ENCODE data around the gene GLTPD2. TPM values are rescaled to one million over a fixed set of nuclear protein-coding genes. Genes with fewer than 3 reads are reported as not detected.
"Not testable (repeated sequence)": the region's sequence is repeated elsewhere in the genome, so short reads cannot be mapped to it uniquely, and the experiment has no call there.

The GLTPD2 gene
- polyA plus RNA-seq, 10 donors, result 0.40 to 0.79 (median 0.56) TPM; not detected in 1

DNA sequence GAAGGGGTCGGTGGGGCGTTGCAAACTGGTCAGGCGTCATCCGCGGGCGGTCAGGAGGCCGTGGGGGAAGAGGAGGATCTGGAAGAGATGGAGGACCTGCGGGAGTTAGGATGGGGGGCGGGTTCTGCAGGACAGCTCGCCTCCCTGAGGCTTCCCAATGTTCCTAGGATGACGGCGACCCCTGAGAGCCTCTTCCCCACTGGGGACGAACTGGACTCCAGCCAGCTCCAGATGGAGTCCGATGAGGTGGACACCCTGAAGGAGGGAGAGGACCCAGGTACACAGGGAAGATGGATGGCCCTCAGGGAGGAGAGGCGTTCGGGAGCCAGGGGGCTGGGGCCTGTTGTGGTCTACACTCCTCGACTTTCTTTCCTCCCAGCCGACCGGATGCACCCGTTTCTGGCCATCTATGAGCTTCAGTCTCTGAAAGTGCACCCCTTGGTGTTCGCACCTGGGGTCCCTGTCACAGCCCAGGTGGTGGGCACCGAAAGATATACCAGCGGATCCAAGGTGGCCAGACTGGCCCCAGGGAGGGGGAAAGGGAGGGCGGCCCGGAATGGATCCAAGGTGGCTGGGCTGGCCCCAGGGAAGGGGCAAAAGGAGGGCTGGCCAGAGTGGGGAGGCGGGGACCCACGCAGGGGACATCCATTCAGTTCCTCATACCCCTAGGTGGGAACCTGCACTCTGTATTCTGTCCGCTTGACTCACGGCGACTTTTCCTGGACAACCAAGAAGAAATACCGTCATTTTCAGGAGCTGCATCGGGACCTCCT, 19.0 kb downstream of the GLTPD2 start:
- DNase-seq, result peak in 1 of 3 donors; percentile 44

DNA sequence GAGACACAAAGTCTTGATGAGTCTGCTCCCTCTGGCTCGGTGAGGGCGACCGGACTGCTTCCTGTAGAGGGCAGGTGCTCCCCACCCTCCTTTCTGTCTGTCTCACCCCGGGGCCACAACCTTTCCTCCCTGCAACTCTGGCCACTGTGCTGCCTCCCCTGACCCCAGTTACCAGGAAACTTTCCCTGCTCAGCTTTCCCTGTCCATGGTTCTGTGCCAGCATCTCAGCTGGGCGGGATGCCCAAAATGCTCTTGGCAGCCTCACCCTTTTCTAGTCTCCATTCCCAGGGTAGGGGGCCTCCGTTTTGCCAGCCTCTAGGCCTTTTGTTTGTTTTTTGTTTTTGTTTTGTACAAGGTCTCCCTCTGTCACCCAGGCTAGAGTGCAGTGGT, 19.6 kb downstream of the GLTPD2 start:
- peak in 2 of 3 donors; percentile 35 to 57 for DNase-seq

DNA sequence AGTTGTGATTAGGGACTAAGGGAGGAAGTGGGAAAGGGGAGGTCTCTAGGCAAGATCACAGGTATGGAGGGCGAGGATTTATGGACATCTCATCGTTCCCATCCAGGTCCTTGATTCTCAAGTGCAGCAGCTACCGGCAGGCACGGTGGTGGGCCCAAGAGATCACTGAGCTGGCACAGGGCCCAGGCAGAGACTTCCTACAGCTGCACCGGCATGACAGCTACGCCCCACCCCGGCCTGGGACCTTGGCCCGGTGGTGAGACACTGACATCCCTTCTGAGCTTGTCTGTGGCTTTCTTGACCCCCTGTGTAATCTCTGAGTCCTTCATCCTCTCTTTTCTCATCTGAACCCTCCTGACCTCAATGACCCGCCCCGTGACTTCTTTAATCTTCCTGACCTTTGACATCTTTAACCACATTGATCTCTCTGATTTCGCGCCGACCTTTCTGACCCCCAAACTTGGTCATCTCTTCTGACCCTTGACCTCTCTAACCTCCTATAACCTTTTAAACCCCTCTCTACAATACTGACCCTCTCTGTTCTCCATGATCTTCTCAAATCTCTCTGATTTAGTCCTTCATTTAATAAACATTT, 22.0 kb downstream of the GLTPD2 start:
- peak in 1 of 3 donors; percentile 29 for DNase-seq

DNA sequence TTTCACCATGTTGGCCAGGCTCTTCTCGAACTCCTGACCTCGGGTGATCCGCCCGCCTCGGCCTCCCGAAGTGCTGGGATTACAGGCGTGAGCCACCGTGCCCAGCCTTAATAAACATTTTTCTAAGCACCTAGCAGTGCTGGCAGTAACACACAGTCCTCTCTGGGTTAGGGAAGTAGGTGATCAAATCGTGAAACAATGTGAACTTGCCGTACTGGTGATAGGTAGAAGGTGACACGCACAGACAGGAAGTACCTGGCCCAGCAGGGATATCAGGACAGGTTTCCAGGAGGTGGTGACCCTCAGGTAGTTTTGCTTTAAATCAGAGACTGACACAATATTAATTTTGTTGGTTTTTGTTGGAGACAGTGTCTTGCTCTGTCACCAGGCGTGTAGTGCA, 22.7 kb downstream of the GLTPD2 start:
- no peak for DNase-seq

DNA sequence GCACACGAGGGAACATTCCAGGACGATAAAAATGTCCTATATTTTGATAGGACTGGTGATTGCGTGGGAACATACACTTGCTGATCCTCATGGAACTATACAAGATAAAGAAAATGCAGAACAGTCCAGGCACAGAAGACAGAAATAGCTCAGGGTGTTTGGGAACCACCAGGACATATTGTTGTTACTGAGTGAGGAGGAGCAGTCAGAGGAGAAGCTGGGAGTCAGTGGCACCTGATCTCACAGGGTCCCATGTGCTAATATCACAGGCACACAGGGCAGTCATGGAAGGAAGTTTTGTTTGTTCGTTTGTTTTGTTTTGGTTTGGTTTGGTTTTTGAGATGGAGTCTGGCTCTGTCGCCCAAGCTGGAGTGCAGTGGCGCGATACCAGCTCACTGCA, 23.9 kb downstream of the GLTPD2 start:
- DNase-seq, result no peak

DNA sequence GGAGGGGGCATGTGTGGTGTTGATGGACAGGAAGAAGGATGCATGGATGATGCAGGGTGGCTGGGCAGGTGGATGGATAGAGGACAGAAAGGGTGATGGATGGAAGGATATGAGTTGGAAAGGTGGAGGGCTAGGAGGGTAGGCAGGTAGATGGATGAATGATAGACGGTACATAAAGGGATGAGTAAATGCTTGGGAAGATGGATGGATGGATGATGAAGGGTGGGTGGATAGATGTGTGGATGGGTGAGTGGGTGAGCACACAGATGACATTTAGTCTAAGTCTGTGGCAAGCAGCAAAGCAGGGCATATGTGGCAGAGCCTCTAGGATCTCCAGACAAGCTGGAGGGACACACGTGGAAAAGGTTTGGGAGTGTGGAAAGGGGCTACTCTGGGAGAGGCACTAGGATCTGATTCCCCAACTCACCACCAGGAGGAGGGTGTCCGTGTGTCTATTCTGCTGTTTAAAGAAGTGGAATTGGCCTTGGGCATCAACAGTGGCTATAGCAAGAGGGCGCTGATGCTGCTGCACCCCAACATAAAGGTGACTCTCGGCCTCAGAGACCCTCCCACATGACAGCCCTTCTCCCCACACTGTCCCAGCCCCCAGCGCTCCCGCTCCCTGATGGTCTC, 26.4 kb downstream of the GLTPD2 start:
- DNase-seq, result no peak

DNA sequence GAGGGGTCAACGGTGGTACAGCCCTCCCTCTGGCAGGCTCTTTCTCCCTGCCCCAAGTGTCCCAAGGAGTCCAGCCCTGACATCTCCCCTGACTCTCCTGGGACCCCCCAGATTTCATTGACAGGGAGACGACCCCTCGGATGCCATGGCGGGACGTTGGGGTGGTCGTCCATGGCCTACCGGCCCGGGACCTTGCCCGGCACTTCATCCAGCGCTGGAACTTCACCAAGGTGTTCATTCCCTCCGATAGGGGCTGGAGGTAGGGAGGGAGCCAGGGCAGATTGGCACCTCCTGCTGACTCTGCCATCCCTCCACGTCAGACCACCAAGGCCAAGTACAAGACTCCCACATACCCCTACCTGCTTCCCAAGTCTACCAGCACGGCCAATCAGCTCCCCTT, 28.1 kb downstream of the GLTPD2 start:
- no peak for DNase-seq

DNA sequence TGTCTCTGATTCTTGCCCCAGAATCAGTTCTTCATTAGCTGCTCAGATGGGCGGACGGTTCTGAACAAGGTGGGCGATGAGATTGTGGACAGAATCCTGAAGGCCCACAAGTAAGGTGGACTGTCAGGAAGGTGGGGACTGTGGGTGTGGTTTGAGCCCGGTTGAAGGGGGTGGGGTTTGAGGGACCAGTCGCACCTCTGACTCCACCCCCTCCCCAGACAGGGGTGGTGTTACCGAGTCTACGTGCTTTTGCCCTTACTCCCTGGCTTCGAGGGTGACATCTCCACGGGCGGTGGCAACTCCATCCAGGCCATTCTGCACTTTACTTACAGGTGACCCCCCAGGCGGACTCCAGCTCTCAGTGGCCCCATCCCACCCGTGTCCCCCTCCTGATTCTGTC, 29.5 kb downstream of the GLTPD2 start:
- no peak for DNase-seq

DNA sequence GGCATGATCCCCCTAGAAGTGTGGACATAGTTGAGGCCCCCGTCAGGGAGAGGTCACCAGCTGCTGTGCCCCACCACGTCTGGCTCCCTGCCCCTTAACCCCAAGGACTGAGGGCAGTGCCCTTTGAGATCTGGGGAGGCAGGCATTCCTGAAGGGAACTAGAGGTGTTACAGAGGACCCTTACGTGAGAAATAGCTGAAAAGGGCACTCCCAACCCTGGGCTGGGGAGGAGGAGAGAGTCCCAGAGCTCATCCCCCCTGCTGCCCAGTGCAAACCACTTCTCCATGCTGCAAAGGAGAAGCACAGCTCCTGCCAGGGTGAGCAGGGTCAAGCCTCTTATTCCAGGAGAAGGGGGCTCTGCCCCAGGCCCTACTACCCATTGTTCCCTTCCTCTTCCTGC, 34.1 kb downstream of the GLTPD2 start:
- no peak for DNase-seq

DNA sequence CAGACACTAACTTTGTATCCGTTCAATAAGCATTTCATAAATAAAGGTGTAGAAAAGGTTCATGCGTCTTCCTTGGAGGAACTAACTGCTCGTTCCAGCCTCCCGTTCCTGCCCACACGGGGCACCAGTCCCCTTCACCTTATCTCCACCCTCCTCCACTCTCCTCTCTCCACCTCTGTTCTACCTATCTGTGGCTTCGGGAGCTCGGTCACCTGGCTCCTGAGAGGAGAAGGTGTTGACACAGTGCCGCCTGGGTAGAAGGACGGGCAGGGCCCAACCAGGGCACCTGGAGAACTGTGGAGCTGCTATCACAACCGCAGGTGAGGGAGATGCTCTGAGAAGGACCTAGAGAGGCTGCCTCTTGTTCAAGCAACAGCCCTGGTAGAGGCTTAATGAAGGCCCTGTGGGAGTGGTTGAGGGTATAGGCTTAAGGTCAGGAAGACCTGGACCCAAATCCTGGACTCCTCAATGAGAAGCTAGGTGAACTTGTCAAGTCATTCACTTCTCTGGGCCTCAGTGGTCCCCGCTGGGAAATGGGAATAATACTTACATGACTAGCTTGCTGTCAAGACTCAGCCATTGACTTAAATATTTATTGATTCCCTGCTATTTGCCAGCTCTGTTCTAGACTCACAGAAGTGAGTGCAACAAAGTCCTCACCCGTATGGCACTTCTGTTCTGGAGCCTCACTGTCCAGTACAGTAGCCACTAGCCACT, 34.8 kb downstream of the GLTPD2 start:
- no peak for DNase-seq

DNA sequence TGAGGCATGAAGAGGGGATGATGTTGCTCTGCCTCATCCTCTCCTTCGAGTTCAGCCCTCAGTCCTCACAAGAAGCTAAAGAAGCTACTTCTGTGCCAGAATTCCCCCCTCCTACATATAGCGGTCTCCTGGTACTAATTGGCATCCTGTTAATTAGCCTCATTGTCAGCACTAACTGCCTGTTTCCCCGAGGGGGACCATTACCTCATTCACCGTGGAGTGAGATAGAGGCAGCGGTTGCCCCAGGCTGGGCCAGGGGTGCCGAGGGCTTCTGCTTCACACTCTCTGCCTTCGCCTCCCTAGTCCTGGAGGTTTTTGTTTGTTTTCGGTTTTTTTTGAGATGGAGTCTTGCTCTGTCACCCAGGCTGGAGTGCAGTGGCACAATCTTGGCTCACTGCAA, 38.6 kb downstream of the GLTPD2 start:
- DNase-seq, result no peak

DNA sequence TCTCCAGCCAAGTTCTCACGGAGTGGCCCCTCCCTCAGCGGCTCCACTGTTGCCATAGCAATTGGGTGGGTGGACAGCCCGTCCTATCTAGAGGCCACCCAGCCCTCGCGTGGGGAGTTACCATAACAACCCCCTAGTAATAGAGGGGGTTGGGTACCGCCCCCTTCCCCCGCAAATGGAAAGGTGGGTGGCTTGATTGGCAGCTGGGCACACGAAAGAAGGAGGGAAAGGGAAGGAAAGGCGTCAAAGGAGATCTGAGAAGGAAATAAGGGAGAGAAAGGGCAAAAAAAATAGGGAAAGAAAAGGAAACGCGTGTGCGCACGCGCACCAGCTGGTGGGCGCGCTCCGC, 44.0 kb downstream of the GLTPD2 start:
- not testable (repeated sequence) for DNase-seq

GRCh38 chr17:4833178-4833940, 44.6 kb downstream of the GLTPD2 start, which contains the start of gene MINK1:
Gene MINK1 (plus strand): TSS chr17:4833340. CDS start chr17:4833584, 244 bp downstream.
- DNase-seq, result peak; percentile 96 to 99 (median 98)

DNA sequence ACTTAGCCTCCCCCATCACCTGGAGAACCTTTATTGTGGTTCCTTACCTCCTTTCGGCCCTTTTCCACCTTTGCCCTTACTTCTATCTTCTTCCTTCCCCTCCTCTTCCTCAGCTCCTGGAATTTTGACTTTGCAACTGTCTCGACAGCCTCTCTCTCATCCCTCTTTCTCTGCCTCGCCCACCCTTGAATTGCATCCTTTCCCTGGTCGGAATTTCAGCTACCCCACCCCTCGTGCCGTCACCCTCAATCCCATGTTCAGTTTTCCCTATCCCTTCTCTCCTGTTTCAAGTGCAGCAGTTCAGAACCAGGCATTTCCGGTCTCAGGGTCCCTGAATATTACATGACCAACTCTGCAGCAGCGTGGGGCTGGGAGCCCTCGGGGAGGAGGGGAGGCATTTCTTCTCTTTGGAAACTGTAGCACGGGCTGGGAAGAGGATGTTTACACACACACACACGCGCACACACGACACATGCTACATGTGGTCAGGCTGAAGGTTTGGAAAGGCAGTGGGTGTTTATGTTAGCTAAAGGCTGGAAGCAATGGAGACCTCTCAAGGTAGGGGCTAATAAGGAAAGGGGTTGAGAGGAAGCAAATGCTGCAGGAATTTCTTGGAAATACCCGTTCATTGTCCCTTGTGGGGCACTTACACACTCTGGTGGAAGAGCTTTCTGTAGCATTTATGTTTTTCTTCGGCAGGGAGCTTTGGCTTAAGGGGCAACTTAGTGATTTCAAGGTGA, 45.3 kb downstream of the GLTPD2 start:
- DNase-seq, result peak; percentile 22 to 79 (median 48)

DNA sequence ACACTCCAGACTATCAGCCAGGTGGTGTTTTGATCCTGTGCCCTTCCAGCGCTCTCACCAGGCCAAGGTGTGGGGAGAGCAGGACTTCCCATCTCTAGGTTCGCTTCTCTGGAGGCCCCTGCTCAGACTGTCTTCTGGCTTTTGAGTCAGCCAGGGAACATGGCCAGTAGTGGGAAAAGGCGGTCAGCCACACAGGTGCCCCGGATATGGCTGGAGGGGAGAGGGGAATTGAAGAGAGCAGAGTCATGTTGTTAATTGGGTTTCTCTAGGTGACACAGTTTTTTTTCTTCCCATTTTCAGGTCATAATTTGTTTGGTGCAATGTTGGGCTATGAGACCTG, 45.9 kb downstream of the GLTPD2 start:
- DNase-seq, result no peak

DNA sequence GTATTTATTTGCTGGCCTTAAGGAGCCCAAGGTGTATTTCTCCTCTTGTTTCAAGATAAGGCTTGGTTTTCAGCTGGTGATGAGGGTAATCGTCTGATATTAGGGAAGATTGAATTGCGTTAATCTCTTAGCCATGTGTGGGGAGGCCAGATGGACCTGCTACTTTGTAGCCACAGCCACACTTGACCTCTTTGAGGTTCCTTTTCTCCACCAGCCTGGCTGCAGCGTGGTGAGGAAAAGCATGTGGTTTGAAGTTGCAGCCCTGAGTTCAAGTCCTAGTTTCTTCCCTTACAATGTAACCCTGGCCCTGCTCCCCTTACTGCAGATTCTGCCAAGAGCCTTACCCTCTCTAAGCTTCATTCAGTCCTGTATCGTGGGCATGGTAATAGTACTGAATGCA, 47.5 kb downstream of the GLTPD2 start:
- DNase-seq, result no peak

- DNase-seq, result no peak
Measured at GRCh38 chr17:4837471-4838308, 48.9 kb downstream of the GLTPD2 start.

GRCh38 chr17:4838309-4838785, 49.6 kb downstream of the GLTPD2 start:
- DNase-seq, result no peak

GRCh38 chr17:4839221-4839620, 50.5 kb downstream of the GLTPD2 start:
- no peak for DNase-seq

Data from muscle of back (tissue), 11 donors.